ENCODE data around the gene RNASE7.
A peak's percentile ranks its signal among the peaks of the same experiment; 100 is the strongest.

Gene RNASE7

GRCh38 chr14:21043387-21043973 lies 1.3 kb downstream of the RNASE7 start:
- DNase-seq (ENCODE audit: low read depth): no peak

DNA sequence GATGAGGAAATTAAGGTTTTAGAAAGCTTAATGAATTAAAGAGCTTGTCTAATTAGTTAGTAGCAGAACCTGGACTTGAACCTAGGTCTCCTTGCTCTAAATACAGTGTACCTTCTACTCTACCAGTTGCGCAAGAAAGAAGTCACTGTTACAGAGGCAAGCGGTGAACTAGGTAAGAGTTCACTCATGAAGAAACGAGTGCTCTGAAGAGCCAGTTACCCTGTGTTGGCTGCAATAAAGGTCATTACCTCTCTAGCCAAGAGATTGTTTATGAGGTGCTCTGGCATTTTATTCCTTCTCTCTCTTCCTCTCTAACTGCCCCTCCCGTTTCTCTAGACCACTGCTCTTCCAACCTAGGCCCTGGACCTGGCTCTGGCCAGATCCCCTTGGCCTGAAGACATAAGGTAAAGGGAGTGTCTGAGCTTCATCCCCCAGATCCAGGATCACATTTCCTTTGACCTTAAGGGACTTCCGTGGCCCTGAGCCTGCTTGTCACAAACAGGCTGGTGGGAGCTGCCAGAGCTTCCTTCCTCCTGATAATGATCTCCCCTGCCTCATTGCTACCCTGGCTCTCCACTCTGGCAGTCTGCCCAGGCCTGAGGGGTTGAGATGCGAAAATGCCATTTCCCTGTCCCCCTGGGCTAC lies 1.9 kb downstream of the RNASE7 start:
- peak; percentile 67 for DNase-seq (ENCODE audit: low read depth)

GRCh38 chr14:21047378-21047781 lies 5.2 kb downstream of the RNASE7 start:
- DNase-seq (ENCODE audit: low read depth): no peak

DNA sequence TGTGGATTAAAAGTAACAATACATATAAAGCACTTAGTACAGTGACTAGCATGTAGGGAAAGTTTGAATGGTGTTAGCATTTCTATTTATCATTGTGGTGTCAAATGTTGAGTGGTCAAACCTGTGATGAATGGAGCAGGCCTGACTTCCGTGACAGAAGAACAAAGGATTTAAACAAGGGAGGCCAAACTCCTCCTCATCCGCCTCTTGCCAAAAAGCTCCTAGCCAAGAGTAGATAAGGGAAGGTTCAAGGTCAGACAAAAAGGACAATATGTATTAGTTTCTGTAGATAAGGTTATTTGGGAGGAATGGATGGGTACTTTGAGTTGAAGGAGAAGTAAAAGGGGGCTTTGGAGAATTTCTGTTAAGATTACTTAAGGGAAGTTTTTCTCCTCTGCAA lies 6.5 kb downstream of the RNASE7 start:
- DNase-seq (ENCODE audit: low read depth): no peak

DNA sequence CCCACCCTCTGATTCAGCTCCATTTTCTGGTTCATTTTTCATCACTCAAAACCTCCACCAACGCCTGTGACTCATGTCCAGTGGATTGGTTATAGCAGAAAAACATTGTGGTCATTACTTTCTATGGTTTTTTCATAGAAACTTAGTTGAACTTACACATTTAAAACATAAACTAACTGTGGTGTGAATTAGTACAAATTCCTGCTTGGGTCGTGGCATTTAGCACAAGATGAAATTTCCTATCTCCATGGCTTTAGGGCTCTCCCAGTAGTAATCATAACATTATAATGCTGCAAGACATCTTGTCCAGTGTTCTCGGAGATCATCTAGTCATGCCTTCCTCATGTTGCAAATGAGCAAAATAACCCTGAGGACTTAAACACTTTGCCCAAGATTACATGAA lies 7.1 kb downstream of the RNASE7 start:
- DNase-seq (ENCODE audit: low read depth): no peak

DNA sequence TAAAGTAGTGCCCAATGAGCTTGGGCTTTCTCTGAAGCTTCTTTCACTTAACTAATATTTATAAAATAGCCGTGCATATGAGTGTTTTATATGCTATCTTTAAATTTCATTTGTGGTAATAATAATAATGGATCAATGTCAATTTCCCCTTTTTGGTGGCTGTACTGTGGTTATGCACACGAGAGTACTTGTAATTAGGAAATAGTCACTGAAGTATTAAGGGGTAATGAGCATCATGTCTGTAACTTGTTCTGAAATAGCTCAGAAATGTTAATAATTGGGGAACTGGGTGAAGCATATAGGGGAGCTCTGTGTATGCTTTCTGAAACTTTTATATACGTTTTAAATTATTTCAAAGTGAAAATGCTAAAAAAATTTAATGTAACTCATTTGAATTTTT lies 8.4 kb downstream of the RNASE7 start:
- no peak for DNase-seq (ENCODE audit: low read depth)

GRCh38 chr14:21053184-21054122 lies 11.3 kb downstream of the RNASE7 start:
- no peak for DNase-seq (ENCODE audit: low read depth)

DNA sequence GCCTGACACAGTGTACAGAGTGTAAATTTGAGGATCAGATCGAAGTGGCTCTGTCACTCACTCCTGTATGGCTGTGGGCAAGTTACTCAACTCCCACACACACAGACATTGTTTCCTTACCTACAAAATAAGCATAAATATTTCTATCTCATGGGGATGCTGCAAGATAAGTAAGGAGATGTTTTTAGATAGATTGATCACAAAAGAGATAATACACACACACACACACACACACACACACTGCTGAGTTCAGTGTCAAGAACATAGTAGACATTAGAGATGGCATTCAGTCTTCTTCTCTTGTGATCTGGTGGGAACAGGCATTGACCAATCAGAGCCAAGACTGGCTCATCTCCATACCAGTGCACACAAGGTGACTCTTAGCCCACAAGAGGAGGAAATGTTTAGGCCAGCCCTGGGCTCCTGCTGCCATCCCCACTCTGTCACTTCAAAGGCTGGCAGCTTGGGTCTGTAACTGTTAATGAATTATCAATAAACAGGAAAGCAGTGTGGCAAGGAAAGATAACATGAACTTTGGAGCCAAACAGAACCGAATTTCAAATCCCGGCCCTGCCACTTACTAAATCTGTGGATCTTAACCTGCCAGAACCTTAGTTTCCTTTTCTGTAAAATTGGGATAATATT lies 12.1 kb downstream of the RNASE7 start:
- no peak for DNase-seq (ENCODE audit: low read depth)

DNA sequence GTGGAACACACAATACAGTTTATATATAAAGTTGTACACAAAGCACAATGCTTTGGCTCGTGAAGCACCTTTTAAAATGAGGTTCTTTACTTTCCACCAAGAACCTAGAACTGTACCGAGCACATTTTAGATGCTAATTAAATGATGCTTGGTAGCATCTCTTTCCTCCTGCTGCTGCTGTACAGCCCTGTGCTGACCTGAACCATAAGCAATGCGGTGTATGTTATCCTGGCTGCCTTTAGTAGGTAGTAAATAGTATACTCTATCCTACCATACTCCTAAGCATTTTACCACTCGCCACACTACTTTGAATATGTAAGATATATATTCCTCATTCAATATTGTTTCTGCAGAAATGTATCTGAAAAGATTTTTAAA lies 12.6 kb downstream of the RNASE7 start:
- DNase-seq (ENCODE audit: low read depth): no peak

GRCh38 chr14:21055432-21056117 lies 13.4 kb downstream of the RNASE7 start:
- no peak for DNase-seq (ENCODE audit: low read depth)

GRCh38 chr14:21056520-21057163 lies 14.5 kb downstream of the RNASE7 start:
- no peak for DNase-seq (ENCODE audit: low read depth)

DNA sequence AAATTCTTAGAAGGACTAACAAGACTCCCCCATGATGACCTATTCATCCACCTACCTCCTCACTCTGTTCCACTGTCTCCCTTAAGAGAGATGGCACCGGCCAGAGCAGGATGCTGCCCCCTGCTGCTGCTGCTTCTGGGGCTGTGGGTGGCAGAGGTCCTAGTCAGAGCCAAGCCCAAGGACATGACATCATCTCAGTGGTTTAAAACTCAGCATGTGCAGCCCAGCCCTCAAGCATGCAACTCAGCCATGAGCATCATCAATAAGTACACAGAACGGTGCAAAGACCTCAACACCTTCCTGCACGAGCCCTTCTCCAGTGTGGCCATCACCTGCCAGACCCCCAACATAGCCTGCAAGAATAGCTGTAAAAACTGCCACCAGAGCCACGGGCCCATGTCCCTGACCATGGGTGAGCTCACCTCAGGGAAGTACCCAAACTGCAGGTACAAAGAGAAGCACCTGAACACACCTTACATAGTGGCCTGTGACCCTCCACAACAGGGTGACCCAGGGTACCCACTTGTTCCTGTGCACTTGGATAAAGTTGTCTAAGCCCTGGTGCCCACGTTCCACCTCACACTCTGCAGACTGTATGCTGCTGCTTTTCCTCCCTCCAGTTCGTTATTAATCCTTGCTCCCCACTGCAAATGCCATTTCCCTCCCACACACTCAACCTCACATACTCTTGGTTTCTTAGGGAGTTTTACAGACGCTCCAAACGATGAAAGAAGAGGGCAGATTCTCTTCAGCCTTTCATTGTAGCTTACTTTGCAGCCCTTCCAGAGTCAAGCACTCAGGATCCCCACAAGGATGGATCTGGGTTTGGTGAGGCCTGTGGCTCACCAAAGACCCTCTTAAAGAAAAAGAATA lies 15.9 kb downstream of the RNASE7 start, which contains the start of gene RNASE8:
Gene RNASE8, plus strand, starts transcription at position 20 of the 873 bp plus-strand sequence. Its CDS starts 71 bp downstream, at position 91.
- no peak for DNase-seq (ENCODE audit: low read depth)

GRCh38 chr14:21058903-21059302 lies 16.7 kb downstream of the RNASE7 start:
- DNase-seq (ENCODE audit: low read depth): no peak

DNA sequence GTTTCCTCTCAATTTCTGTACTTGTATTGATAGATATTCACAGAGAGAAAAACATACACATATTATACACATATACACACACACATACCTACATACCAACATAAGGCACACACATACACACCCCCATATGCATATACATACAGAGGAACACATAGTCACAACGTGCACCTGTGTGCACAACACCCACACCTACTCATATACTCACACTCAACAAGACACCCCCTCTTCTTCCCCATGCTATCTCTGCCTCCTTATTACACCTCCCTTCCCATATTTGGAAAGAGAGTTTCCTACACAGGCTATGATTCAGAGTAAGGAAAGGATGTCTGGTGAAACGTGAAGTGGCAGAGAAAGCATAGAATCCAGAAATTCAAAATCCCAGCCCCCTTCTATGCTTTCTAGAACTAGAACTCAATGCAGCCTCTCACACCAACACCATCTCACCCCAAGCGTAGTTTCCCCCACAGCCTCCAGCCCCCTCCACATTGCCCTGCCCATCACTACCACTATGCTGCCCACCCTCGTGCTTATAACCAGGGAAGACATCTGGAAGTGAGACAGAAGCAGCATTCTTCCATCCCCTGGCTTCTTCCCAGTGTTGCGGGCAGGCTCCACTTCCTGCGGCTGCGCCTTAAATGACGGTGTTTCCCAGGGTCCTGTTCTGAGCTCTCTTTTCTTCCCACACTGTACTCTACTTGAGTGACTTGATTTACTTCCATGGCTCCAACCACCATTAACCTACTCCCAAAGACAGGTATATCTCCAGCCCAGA lies 17.9 kb downstream of the RNASE7 start:
- no peak for DNase-seq (ENCODE audit: low read depth)

- no peak for DNase-seq (ENCODE audit: low read depth)
These were observed 18.6 kb downstream of the RNASE7 start for GRCh38 chr14:21060614-21061346.

- DNase-seq (ENCODE audit: low read depth): no peak
These were observed 19.1 kb downstream of the RNASE7 start for GRCh38 chr14:21061347-21061668.

- DNase-seq (ENCODE audit: low read depth): no peak
These were observed 21.3 kb downstream of the RNASE7 start for GRCh38 chr14:21063479-21063878.

DNA sequence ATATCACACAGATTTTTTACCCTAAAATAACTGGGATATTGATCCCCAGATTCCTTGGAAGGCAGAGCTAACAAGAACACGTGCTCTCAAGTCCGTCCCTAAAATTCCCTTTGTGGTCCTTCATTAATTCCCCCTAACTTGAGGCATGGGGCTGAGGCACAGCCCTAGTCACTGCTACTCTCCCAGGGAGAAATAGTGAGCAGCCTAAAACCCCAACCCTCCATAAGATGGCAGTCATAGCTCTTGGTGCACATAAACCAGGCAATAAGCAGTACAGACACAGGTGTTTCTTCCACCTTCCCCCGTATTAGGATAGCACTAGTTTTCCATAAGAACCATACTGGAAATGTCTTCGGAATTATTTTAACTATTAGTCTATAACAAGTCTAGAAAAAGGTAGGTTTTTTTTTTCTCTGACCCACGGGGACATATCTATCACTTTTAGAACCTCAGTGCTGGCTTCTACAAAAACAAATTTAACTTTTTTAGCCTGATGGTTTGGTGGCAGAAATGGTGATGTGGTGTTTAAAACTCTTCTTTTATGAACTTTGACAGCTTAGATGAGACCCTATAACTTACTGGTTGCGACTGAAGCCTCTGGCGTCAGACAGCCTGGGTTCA lies 24.8 kb downstream of the RNASE7 start:
- DNase-seq (ENCODE audit: low read depth): no peak
